GM19193 (cell line): ENCODE data around the gene SLC25A40.

ENCODE experiments used
- POLR2A ChIP-seq: IDR thresholded peaks from 4 replicates; pipeline ENCODE4 v1.6.1; 2011; ENCODE audit not compliant: insufficient read depth, insufficient read length; ENCODE audit errors: extremely low read depth

The SLC25A40 gene

DNA sequence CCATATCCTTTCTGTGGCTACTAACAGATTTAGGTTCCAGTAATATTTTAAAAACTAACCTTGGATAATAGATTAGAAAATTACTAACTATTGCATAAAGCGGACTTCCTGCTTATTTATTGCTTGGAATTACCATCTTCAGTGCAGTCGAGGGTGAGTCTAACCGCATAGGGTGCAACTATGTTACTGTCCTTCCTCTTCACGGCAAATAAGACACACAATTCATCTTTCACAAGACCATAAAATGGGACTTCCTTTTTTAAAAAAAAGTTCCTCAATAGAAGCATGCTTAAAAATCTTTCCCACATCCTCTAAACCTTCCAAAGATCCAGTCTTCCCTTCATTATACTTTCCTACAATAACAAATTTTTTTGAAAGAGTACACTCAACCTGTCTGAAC lies 2.1 kb downstream of the SLC25A40 start:
- no peak for TF ChIP-seq POLR2A

DNA sequence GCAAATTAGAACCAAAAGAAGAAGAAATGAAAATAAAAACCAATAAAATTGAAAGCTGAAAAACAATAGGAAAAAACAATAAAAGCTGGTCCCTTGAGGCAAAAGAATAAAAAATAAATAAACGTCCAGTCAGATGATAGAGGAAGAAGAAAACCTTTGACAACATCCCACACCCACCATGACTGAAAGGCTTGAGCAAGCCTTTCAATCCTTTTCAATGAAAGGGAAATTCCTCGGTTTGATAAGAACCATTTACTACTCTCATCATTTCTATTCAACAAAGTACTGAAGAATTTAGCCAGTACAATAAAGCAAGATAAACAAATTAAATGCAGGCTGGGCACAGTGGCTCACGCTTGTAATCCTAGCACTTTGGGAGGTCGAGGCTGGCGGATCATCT lies 3.8 kb downstream of the SLC25A40 start:
- no peak for TF ChIP-seq POLR2A

DNA sequence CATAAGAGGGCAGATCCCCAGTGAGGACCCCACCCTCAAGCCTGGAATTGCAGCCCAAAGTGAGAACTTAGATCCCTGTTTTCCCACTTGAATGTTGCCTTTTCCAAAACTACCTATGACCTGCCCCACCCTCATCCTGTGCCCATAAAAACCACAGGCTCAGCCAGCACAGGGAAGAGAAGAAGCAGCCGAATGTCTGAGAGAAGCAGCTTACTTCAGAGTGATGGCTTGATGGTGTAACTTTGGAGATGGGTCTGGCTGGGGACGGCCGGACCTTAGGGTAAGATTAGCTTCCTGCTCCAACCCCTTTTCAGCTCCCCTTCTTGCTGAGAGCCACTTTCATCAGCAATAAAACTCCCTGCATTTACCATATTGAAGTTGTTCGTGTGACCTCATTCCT lies 5.7 kb downstream of the SLC25A40 start:
- no peak for TF ChIP-seq POLR2A

DNA sequence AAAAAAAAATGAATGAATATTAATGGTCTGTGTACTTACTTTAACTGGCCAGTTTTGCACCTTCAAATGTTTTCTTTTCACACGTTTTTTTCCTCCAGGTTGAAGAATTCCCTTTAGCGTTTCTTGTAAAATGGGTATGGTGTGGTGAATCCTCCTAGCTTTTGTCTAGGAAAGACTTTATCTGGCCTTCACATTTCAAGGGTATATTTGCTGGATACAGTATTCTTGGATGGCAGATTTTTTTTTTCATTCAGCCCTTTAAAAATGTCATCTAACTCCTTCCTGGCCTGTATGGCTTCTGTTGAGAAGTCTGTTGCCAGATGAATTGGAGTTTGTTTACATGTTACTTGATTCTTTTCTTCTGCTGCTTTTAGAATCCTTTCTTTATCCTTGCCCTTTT lies 10.1 kb downstream of the SLC25A40 start:
- no peak for TF ChIP-seq POLR2A

DNA sequence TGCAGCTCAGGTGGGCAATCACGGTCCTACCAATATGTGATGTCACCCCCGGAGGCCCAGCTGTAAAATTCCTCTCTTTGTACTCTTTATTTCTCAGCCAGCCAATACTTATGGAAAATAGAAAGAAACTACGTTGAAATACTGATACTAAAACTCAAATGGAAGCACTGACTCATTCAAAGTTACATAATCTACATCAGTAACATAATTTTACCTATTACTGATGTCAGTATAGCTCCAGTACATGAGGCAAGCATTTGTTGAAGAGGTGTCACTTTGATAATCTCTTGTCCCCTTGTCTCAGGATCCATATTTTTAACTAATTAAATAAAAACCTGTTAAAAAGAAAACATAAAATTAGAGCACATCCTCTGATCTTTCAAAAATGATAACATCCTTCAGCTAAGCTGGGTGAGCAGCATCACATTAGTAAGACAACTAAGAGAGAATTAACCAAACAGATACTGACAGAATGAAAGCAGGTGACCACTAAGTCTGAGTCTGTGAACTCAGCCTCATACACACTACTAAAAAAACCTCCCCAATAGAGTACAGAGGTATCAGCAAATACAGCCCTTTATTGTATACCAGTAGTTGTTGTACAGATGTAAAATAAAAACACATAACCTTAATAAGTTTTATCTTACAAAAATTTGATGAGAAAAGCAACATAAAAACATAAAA lies 17.6 kb downstream of the SLC25A40 start:
- no peak for TF ChIP-seq POLR2A

DNA sequence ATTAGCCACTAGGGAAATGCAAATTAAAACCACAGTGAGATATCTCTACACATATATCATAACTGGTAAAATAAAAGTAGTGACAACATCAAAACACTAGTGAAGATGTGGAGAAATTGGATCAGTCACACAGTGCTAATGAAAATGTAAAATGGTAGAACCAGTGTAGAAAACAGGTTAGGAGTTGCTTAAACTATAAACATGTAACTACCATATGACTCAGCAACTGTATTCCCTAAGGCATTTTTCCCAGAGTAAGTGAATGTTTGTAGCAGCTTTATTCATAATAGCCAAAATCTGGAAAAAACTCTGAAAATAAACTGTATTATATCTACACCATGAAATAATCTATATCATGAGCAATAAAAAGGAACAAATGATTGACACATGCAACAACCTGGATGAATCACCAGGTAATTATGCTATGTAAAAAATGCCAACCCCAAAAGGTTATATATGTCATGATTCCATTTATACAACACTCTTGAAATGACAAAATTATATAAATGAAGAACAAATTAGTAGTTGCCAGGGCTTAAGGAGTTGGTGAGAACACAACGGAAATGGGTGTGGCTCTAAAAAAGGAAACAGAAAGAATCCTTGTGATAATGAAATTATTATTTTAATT lies 22.8 kb downstream of the SLC25A40 start:
- TF ChIP-seq POLR2A: no peak

DNA sequence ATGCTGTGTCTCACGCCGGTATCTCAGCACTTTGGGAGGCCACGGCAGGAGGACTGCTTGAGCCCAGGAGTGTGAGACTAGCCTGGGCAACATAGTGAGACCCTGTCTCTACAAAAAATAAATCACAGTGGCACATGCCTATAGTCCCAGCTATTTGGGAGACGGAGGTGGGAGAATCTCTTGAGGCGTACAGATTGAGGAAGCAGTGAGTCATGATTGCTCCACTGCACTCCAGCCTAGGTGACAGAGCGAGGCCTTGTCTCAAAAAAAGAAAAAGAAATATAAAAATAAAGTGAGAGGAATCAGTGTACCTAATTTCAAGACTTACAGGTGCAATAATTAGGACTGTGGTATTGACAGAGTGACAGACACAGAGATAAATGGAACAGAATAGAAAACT lies 23.9 kb downstream of the SLC25A40 start:
- no peak for TF ChIP-seq POLR2A

DNA sequence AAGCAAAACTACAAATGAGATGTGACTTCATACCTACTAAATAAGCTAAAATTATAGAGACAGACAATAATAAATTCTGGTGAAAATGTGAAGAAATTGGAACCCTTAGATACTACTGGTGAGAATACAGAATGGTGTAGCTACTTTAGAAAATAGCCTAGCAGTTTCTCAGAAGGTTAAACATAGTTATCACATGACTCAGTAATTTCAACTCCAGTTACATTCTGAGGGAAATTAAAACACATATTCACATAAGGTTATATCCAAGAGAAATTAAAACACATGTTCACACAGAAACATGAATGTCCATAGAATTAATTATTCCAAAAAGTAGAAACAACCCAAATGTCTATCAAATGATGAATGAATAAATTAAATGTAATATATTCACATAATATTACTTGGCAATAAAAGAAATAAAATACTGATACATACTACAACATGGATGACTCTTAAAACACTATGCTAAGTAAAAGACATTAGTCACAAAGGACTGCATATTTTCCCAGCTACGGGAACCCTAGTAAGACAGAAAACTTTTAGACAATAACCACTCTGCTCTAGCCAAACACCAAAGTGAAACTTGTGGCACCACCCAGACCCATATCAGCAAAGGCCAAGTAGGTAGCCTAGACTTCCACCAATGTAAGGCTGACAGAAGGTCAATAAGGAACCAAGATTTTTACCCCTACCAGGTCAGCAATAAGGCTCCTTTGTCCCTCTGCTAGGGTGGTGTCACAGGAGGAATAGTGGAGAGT lies 25.1 kb downstream of the SLC25A40 start:
- no peak for TF ChIP-seq POLR2A

DNA sequence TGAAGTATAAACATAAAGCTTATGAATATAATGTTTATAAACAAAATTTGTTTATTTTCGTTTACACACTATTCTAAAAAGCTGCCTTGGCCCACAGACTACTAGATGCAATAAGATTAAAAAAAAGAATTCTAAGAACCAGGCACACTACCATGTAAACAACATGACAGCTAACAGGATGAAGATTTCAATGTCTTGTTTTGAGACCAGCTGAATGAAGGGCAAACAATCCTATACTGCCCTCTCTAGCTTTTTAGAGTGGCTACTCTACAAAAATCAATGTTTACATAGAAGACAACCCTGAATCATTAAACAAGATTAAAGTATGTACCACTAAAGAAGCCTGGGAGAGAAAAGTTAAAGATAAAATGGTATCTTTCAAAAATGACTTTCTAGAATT lies 38.6 kb downstream of the SLC25A40 start:
- TF ChIP-seq POLR2A: no peak

DNA sequence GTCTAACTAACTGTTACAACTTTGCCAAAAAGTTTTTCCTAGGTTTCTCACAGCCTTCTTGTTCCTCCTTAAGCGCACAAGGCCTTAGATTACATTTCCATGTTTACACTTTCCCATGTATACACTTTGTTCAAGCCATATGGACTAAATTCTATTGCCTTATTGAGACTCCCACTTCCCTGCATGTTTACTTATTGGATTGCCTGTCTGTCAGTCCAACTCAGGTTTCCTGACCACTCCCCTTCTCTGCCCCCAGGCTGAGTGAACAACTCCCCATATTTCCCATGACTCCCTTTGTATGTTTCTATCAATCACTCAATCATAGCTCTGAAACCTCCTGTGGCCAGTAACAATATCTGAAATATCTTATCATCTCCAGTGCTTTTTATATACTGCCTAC lies 43.0 kb downstream of the SLC25A40 start:
- TF ChIP-seq POLR2A: no peak

DNA sequence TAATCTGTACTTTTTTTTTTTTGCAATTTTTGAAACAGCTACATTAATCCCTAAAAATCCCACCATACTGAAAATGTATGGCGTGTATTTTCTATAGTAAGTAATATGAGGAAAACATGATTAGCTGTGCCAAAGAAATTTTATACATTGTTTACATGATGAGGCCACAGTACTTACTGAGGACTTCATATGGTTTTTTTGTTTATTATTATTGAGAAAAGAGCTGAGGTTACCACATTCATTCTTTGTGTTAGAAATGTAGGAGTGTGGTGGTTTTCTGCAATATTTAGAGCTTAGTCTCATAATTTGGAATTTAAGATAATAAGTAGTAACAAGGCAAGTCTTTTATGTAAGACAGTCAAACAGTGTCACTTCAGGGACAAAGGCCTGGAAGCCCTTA lies 45.1 kb downstream of the SLC25A40 start:
- TF ChIP-seq POLR2A: no peak

DNA sequence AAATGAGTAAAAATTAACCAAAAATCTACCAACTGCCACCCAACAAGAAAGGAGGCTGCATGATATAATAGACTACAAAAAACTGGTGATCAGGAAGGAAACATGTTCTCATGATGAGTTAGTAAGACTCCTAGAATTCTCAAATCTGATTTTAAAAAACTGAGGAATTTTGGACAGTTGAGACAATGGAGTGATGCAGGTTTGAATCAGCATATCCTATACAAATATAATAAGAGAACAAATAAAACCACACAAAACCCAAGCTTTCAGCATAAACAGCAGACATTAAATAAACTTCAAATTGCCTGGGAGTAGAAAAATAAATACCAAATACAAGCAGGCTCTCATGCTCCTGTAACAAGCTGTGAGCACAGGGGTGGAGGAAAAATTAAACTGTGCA lies 57.8 kb downstream of the SLC25A40 start:
- TF ChIP-seq POLR2A: no peak

DNA sequence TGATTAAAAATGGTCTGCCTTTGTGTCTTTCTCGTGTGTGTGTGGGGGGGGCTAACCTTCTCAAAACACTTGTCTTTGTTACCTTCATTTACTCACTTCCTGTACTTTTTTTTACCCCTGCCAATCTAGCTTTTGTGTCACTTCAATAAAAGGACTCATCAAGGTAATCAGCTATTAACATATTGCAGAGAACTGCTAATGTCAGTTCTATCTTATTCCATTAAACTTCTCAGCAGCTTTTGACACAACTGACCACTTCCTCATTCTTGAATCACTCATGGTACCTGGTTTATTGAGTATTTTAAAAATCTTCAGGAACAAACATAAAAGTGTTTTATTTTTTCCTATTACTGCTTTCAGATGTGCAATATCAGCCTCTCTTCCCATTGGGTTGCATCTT lies 59.8 kb downstream of the SLC25A40 start:
- no peak for TF ChIP-seq POLR2A

DNA sequence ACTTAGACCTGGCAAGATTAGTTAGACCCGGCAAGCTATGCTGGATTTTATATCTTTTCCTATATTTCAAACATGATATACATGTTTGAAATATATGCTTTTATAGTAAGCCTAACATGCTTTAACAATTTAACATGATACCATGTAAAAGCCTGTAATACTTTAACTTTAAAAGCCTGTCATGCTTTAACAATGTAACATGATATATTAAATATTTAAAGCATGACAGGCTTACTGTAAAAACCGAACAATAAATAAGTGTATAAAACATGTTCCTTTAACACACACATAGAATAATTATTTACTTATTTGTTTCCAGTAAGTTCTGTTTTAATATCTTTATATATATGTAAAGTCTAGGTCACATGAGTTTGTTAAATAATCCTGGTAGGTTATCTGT lies 65.4 kb downstream of the SLC25A40 start:
- no peak for TF ChIP-seq POLR2A

DNA sequence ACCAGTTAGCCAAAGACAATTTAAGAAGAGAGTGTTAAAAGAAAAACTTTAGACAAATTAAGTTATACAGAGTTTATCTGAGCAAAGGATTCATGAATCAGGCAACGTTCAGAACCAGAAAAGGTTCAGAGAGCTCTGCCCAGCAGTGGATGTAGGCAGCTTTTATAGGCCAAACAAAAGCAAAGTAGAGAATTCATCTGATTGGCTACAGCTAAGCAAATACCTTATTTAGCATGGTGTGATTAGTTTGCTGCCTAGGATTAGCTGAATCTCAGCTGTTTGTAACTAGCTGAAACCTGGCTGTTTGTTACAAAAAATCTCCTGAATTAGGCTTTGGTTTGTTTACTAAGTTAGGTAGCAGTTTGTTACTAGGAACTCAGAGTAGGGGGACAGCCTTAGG lies 66.0 kb downstream of the SLC25A40 start:
- TF ChIP-seq POLR2A: no peak

DNA sequence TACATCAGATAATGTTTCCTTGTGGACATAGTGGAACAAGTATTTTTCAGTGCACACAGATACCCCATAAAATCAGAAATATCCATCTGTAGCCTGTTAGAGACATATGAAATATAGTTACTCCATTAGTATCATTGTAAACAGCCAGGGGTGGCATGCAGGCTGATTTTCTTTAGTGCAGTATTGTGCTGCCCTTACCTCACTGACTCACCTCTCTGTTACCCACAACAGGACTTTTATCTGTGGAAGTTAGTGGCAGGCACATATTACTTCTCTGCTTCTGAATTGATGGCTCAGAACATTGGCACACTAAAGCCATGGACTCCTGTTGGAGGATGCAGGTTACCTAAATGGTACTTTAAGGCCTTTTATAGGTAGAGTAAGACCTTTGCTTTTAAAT lies 70.0 kb downstream of the SLC25A40 start:
- TF ChIP-seq POLR2A: no peak
